Mammary epithelial cell (primary cell): ENCODE data around the gene DNER.

Experiments used
- EZH2 ChIP-seq: IDR thresholded peaks from 2 replicates; pipeline ENCODE4 v1.6.1; 2012; ENCODE audit warnings: low read length, inconsistent platforms, borderline replicate concordance
- TF ChIP-seq, protein P1 (sequence below), 2 donors: IDR thresholded peaks in 1 of 2; conservative IDR thresholded peaks in 1 of 2; 2 replicates each; pipeline ENCODE4 v1.5.1; 2011 to 2012; ENCODE audit warnings: inconsistent platforms in 2 of 2, low read length in 2 of 2, mild to moderate bottlenecking in 2 of 2, control low read depth in 1 of 2, low read depth in 1 of 2; ENCODE audit not compliant: insufficient read depth in 1 of 2; ENCODE audit errors: extremely low read depth in 1 of 2

- TF ChIP-seq, protein P1, sequence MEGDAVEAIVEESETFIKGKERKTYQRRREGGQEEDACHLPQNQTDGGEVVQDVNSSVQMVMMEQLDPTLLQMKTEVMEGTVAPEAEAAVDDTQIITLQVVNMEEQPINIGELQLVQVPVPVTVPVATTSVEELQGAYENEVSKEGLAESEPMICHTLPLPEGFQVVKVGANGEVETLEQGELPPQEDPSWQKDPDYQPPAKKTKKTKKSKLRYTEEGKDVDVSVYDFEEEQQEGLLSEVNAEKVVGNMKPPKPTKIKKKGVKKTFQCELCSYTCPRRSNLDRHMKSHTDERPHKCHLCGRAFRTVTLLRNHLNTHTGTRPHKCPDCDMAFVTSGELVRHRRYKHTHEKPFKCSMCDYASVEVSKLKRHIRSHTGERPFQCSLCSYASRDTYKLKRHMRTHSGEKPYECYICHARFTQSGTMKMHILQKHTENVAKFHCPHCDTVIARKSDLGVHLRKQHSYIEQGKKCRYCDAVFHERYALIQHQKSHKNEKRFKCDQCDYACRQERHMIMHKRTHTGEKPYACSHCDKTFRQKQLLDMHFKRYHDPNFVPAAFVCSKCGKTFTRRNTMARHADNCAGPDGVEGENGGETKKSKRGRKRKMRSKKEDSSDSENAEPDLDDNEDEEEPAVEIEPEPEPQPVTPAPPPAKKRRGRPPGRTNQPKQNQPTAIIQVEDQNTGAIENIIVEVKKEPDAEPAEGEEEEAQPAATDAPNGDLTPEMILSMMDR (conservative IDR thresholded peaks at IDR 0.05 in 1 of 2, IDR thresholded peaks at IDR 0.05 in 1 of 2; ENCODE audit: extremely low read depth in 1 of 2, insufficient read depth in 1 of 2, low read depth in 1 of 2, low read length in 2 of 2): no peak
- no peak for TF ChIP-seq EZH2
Observed at GRCh38 chr2:229417176-229417575, 297.2 kb downstream of the DNER start.
